OCI-LY1 (cell line): ENCODE results near the gene HLF.

ENCODE experiments used
- H2AFZ ChIP-seq: fragments of 200-600 bp; sonication (generic), shearing (Covaris generic); 2 replicates; pipeline ENCODE4 v1.6.0; 2014; ENCODE audit warnings: antibody characterized with exemption, mild to moderate bottlenecking, low read length
- H3F3A ChIP-seq: fragments of 200-600 bp; sonication (generic), shearing (Covaris generic); 2 replicates; pipeline ENCODE4 v1.6.0; 2014; ENCODE audit warnings: mild to moderate bottlenecking, antibody characterized with exemption, low read length, moderate library complexity; ENCODE audit not compliant: insufficient read depth
- H3K27ac ChIP-seq: fragments of 200-600 bp; sonication (generic); 2 replicates; pipeline ENCODE4 v1.5.1; 2014; ENCODE audit warnings: low read length, mixed run types, mild to moderate bottlenecking, low read depth; ENCODE audit not compliant: poor library complexity, severe bottlenecking
- H3K27me3 ChIP-seq: fragments of 200-600 bp; sonication (generic); 2 replicates; pipeline ENCODE4 v1.6.0; 2014; ENCODE audit warnings: antibody characterized with exemption, mild to moderate bottlenecking, low read length, moderate library complexity; ENCODE audit not compliant: insufficient read depth
- H3K36me3 ChIP-seq: fragments of 200-600 bp; sonication (generic); 2 replicates; pipeline ENCODE4 v1.6.1; 2014; ENCODE audit warnings: mild to moderate bottlenecking, antibody characterized with exemption, low read length, moderate library complexity, mixed read lengths; ENCODE audit not compliant: insufficient read depth
- H3K4me1 ChIP-seq: fragments of 200-600 bp; sonication (generic); 2 replicates; pipeline ENCODE4 v1.5.1; 2014; ENCODE audit warnings: mild to moderate bottlenecking, low read length, moderate library complexity; ENCODE audit not compliant: insufficient read depth, severe bottlenecking
- H3K4me2 ChIP-seq: fragments of 200-600 bp; sonication (generic), shearing (Covaris generic); 2 replicates; pipeline ENCODE4 v1.6.1; 2014; ENCODE audit warnings: low read length
- H3K4me3 ChIP-seq: fragments of 200-600 bp; sonication (generic); 2 replicates; pipeline ENCODE4 v1.5.1; 2014; ENCODE audit warnings: low read length, low read depth, mild to moderate bottlenecking, mixed read lengths; ENCODE audit not compliant: poor library complexity, severe bottlenecking
- H3K79me2 ChIP-seq: fragments of 200-600 bp; shearing (Covaris generic); 2 replicates; pipeline ENCODE4 v1.6.1; 2016; ENCODE audit warnings: mixed run types, low read length, mixed read lengths; ENCODE audit not compliant: insufficient read depth
- H3K9ac ChIP-seq: fragments of 200-600 bp; sonication (generic), shearing (Covaris generic); 2 replicates; pipeline ENCODE4 v1.6.1; 2014; ENCODE audit warnings: mild to moderate bottlenecking, low read length, mixed read lengths
- H3K9me2 ChIP-seq: fragments of 200-600 bp; sonication (generic), shearing (Covaris generic); 2 replicates; pipeline ENCODE4 v1.6.1; 2014; ENCODE audit warnings: low read depth, mild to moderate bottlenecking, low read length, mixed read lengths
- H3K9me3 ChIP-seq: fragments of 200-600 bp; shearing (Covaris generic); 2 replicates; pipeline ENCODE4 v1.6.1; 2014; ENCODE audit warnings: low read length, mixed read lengths
- H4K20me1 ChIP-seq: fragments of 200-600 bp; sonication (generic), shearing (Covaris generic); 2 replicates; pipeline ENCODE4 v1.6.0; 2016; ENCODE audit warnings: mild to moderate bottlenecking, low read length; ENCODE audit not compliant: insufficient read depth
- CTCF ChIP-seq: fragments of 200-600 bp; sonication (generic), shearing (Covaris generic); IDR thresholded peaks from 2 replicates; pipeline ENCODE4 v1.5.1; 2017; ENCODE audit warnings: mild to moderate bottlenecking, antibody characterized with exemption, low read length, moderate library complexity, mixed read lengths
- EZH2 ChIP-seq: fragments of 200-600 bp; sonication (generic), shearing (Covaris generic); IDR thresholded peaks from 2 replicates; pipeline ENCODE4 v1.8.0; 2017; ENCODE audit warnings: borderline replicate concordance, mixed run types, mild to moderate bottlenecking, antibody characterized with exemption, low read length, moderate library complexity, mixed read lengths

The HLF gene

GRCh38 chr17:55318081-55318480 lies 53.3 kb downstream of the HLF start:
- Histone ChIP-seq H4K20me1 (no peaks in the 10 kb centered on the region), H2AFZ (no peak overlapping the region), H3K36me3 (no peaks in the 10 kb centered on the region), H3F3A (no peaks in the 10 kb centered on the region), H3K9ac (no peak overlapping the region), H3K27me3 (peaks cover 3% of the 10 kb centered on the region; the same call in 1 of the 2 replicates), H3K9me3 (no peaks in the 10 kb centered on the region), H3K4me2 (no peak overlapping the region), H3K79me2 (no peaks in the 10 kb centered on the region), H3K9me2 (no peaks in the 10 kb centered on the region), H3K27ac (no peak overlapping the region), H3K4me1 (no peaks in the 10 kb centered on the region), H3K4me3 (no peak overlapping the region)
- TF ChIP-seq EZH2: no peak
- TF ChIP-seq CTCF: no peak

- Histone ChIP-seq H3K9me3 (no peaks in the 10 kb centered on the region), H3K9me2 (no peaks in the 10 kb centered on the region), H3K79me2 (no peaks in the 10 kb centered on the region), H3K9ac (no peak overlapping the region), H3K27ac (no peak overlapping the region), H3K4me2 (no peak overlapping the region), H4K20me1 (no peaks in the 10 kb centered on the region), H3K4me3 (no peak overlapping the region), H3K27me3 (peaks cover 3% of the 10 kb centered on the region; the same call in 1 of the 2 replicates), H3K4me1 (no peaks in the 10 kb centered on the region), H2AFZ (no peak overlapping the region), H3K36me3 (no peaks in the 10 kb centered on the region), H3F3A (no peaks in the 10 kb centered on the region)
- TF ChIP-seq CTCF: no peak
- TF ChIP-seq EZH2: no peak
Observed at GRCh38 chr17:55318715-55319487, 54.1 kb downstream of the HLF start.

- no peak overlapping the region for H3K4me2 ChIP-seq
- H3K9ac ChIP-seq: no peak overlapping the region
- H3K9me2 ChIP-seq: no peaks in the 10 kb centered on the region
- H4K20me1 ChIP-seq: no peaks in the 10 kb centered on the region
- H3K27me3 ChIP-seq: peaks cover 3% of the 10 kb centered on the region; the same call in 1 of the 2 replicates
- H3K36me3 ChIP-seq: no peaks in the 10 kb centered on the region
- no peak for TF ChIP-seq EZH2
- TF ChIP-seq CTCF: no peak
- no peak overlapping the region for H3K4me3 ChIP-seq
- no peaks in the 10 kb centered on the region for H3K9me3 ChIP-seq
- no peak overlapping the region for H3K27ac ChIP-seq
- no peaks in the 10 kb centered on the region for H3K79me2 ChIP-seq
- no peaks in the 10 kb centered on the region for H3K4me1 ChIP-seq
- no peaks in the 10 kb centered on the region for H3F3A ChIP-seq
- no peak overlapping the region for H2AFZ ChIP-seq
Observed at GRCh38 chr17:55319933-55320593, 55.3 kb downstream of the HLF start.
